ENCODE data around the gene DACT3.

The DACT3 gene

GRCh38 chr19:46668662-46669061 is 7.7 kb upstream of the DACT3 start:
- DNase-seq (ENCODE audit: low spot score): no peak

GRCh38 chr19:46665072-46665471 is 4.1 kb upstream of the DACT3 start:
- no peak for DNase-seq (ENCODE audit: low spot score)

DNA sequence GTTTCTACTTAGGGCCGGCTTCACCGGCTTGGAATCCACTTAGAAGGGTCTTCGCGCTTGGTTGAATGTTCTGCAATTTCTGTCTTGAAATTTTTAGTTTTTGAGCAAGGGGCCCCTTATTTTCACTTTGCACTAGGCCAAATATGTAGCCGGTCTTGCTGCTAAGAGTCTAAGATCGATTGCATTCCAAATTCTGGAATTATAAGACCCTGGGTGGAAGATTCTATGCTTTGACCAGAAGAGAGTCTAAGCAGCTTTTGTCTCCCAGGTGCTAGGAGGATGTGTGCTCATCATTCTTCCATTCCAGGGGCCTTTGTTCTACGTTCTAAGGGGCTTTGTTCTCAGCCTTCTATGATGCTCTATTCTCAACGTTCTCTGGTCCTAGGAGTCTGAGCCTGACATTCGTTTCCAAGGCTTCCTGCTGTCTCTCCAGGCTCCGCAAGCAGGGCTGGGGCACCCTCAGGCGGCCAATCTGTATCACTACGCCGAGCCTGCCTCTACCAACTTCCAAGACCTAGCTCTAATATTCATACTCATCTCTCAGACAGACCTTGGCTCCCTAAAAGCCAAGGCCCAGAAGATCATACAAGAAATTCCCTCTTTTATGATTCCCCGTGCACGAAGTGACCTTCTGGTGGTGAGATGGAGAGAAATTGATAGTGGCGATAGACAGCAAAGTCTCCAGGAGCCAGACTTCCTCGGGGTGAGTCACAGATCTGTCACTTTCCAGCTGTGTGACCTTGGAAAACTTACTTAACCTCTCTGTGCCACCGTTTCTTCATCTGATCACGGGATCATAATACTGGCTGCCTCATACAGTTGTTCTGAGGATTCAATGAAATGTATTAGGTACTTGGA is 982 bp upstream of the DACT3 start:
- DNase-seq (ENCODE audit: low spot score): peak; percentile 78

GRCh38 chr19:46660551-46661019 is 397 bp downstream of the DACT3 start:
- no peak for DNase-seq (ENCODE audit: low spot score)

DNA sequence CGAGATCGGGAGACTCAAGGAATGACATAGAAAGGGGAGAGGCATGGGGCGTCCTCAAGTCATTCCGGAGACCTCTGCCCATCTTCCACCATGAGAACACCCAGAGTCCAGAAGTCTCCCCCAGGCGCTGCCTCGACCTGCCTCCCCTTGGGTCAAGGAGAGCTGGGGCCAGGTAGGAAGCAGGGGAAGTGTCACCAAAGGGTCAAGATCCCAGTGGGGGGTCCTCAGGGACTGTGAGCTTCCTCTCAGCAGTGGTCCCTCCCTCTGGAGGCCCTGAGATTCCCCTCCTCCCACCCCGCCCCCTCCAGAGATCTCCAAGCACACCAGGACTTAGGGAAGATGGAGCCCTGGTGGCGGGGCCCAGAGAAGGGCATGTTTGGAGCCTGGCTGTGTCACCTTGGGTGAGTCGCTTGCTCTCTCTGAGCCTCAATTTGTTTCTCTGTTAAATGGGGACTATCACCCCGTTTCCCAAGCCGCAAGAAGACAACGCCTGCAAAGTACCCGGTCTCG is 919 bp downstream of the DACT3 start:
- DNase-seq (ENCODE audit: low spot score): no peak

- DNase-seq (ENCODE audit: low spot score): no peak
Measured at GRCh38 chr19:46659151-46660007, 1.6 kb downstream of the DACT3 start.

DNA sequence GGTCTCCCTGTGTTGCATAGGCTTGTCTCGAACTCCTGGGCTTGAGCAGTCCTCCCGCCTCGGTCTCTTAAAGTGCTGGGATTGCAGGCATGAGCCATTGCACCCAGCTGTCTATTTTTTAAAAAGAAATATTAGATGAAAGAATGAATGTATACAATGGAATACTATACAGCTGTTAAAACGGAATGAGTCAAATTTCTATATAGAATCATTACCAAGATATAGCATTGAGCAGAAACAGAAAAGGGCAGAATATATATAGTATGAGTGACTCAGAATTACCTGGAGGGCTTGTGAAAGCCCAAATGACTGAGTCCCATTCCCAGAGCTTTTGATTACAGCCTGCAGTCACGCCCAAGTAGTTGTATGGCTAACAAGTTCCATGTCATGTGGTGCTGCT is 4.4 kb downstream of the DACT3 start:
- no peak for DNase-seq (ENCODE audit: low spot score)

DNA sequence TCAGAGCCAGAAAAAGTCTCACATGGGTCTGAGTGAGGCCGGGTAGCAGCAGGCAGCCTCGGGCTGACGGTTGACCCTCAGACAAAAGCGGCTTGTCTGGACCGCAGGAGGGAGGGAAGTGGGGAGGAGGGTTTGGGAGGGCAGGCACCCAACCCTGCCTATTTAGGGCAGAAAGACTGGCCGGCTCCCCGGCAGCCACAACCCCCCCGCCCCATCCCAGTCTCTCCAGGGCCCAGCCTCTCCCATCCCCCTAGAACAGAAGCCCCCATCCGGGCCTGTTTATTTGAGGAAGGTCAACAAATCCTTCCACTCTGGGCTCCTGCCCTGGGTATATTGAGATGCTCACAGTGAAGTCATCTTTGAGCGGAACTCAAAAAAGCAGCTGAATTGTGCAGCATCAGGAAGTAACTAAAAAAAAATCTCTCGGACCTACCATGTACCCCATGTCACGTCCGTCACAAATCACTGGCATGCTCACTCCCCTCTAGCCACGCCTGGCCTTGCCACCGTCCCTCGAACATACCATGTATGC is 6.3 kb downstream of the DACT3 start:
- DNase-seq (ENCODE audit: low spot score): no peak

DNA sequence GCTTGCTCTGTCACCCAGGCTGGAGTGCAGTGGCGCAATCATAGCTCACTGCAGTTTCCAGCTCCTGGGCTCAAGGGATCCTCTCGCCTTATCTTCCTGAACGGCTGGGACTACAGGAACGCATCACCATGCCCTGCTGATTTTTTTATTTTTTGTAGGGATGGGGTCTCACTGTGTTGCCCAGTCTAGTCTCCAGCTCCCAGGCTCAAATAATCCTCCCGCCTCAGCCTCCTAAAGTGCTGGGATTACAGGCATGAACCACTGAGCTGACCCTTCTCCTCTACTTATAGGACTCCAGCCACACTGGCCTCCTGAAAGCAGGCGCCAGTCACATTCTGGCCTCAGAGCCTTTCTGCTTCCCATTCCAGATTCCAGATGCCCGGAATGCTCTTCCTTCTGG is 10.5 kb downstream of the DACT3 start:
- no peak for DNase-seq (ENCODE audit: low spot score)

DNA sequence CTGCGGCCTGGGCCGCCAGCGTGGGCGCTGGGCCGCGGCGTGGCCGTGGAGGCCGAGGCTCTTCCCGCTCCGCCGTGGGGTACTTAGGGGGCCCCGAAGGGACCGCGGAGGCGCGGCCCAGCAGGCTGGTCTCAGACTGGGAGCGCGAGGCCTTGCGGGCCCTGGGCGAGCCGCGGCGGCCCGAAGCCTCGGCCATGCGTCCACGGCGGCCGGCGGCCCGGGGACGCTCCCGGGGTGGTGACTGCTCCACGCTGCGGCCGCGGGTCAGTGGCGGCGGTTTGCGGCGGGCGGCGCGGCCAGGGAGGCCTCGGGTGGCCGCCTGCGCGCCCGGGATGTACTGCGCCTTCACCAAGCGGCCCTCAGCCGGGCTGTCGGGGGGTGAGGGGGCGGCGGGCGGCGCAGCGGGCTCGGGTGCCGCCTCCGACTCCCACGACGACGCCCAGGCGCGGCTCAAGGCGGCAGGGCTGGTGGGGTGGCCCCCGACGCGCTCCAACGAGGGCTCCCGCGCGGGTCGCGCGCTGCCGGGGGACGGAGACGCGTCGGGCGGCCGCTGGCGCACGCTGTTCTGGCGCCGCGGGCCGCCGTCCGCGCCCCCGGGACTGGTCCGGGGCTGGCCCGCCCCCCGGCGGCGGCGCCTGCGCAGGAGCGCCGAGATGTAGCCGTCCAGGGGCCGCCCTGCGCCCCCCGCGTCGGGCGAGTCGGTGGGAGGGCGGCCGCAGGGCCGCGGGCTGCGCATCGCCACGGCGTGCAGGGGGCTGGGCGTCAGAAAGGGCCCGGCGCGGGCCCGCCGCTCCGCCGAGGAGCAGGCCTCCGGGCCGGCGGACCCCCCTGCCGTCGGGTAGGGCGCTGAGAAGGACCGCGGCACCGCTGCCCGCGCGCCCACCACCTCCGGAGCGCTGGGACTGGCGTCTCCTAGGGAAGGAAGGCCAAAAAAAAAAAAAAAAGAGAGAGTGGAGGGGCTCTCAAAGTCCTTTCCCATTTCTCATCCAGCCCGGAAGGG is 11.7 kb downstream of the DACT3 start:
- no peak for DNase-seq (ENCODE audit: low spot score)

DNA sequence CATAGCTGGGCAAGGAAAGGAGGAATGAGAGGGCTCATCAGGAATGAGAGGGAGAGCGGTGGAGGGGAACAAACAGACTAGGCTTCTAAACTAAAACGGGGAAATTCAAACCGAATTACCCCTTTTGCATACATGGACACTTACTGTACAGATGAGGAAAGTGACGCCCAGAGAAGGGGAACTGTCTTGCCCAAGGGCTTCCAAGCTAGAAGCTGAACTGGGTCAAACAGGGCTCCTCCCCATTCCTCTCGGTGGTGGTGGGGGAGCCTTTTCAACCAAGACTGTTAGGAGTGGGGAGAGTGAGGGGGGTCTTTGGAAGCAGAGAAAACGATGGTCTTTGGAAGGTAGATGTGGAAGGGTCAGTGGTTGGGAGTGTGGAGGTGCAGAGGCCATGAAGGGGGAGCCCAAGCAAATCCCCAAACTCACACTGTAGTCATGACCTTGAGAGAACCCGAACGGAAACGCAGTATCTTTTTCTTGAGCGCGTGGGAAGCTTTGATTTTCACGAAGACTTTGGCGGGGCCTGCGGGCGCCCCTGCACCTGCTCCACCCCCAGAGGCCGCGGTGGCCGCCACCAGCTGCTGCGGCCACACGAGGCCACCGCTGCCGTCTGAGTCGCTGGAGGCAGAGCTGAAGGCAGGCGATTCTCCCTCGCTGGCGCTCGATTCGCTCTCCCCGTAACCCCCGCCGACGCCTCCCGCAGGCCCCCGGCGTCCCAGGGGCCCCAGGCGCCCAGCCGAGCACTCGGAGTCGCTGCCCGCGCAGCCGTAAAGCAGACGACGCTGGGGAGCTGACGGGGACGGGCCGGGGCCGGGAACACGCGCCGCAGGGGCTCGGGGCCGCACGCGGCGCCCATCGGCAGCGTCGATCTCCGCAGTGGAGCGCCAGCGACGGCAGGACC is 12.7 kb downstream of the DACT3 start:
- DNase-seq (ENCODE audit: low spot score): no peak

DNA sequence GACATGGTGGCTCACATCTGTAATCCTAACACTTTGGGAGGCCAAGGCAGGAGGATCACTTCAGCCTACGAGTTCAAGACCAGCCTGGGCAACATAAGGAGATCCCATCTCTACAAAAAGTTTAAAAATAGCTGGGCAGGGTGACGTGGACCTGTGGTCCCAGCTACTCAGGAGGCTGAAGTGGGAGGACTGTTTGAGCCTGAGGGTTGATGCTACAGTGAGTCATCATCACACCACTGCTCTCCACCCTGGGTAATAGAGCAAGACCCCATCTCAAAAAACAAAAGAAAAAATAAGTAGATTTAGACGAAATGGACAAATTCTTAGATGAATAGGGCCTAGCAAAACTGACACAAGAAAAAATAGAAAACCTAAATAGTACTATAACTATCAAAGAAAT is 14.6 kb downstream of the DACT3 start:
- DNase-seq (ENCODE audit: low spot score): no peak

DNA sequence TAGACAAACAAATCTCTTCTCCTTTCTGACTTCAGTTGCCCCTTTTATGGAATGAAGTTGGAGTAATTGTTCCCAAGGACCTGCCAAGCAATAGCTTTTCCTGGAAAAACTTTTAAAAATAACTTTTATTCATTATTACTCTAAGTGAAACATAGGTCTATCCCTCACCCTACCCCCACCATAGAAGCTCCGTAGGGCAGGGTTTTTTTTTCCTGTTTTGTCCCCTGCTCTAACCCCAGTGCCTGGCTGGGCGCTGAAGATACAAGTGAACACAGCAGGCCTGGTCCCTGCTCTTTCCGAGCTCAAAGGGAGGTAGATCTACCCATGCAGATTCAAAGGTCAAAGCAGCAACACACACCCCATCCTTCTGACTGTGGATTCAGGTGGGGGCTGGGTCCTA is 16.3 kb downstream of the DACT3 start:
- DNase-seq (ENCODE audit: low spot score): no peak

- no peak for DNase-seq (ENCODE audit: low spot score)
Measured at GRCh38 chr19:46640656-46641055, 20.3 kb downstream of the DACT3 start.

DNA sequence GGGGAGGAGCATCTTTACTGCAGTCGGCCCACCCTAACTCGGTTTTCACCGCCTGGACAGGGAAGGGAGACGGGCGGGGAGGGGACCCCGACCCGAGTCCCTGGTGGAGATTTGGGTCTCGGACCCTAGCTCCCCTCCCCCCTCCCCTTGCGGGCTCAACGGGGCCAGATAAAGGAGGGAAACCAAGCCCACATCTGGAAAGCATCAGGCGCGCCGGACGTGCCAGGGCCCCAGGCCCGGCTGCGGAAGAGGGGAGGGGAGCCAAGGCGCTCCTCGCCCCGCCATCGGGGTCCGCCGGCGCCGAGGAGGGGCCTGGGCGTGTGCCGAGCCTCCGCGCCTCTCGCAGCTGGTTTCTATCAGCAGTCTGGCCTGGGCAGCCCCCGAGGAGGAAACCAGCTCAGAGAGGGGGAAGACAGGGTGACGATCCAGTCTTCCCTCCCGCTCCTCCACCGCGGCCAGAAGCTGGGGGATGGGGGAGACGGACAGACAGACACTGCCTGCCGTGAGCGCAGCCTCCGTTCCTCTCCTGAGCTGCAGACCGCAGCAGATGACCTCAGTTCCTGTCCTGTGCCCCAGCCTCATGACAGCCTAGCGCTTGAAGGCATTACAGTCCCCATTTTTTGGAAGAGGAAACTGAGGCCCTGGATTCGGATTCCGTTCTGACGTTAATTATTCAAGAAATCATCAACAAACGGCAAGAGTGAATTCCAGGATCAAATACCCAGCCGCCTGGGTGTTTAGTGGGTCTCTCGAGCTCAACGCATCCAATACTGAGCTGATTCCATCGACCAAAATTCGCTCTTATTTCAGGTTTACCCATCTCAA is 21.4 kb downstream of the DACT3 start:
- no peak for DNase-seq (ENCODE audit: low spot score)

DNA sequence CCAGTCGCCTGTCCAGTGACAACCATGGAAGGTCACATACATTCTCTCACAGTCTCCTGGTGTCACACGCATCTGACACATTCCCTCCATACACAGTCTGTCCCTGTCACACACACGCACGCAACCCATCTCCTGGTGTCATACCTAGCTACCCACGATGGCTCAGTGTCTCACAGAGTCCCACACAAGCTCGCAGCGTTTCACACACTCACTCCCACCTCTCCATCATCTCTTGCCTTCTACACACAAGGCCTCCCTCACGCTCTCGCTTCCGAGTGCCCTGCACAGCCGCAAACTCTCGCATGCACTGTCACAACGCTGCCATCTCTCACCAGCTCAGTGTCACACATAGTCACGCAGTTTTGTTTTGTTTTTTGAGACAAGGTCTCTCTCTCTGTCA is 23.8 kb downstream of the DACT3 start:
- DNase-seq (ENCODE audit: low spot score): no peak

- no peak for DNase-seq (ENCODE audit: low spot score)
Measured at GRCh38 chr19:46635920-46636761, 24.8 kb downstream of the DACT3 start, which contains the start of gene GNG8. TSS of gene GNG8 (minus strand) at chr19:46636202. CDS start at chr19:46634682, 1,520 bp downstream.

- no peak for DNase-seq (ENCODE audit: low spot score)
Measured at GRCh38 chr19:46634656-46635218, 26.2 kb downstream of the DACT3 start.
